Renal pelvis (tissue), 4 donors: Measurements from ENCODE around the gene PARD6G. TPM values are rescaled to one million over a fixed set of nuclear protein-coding genes. Genes with fewer than 3 reads are reported as not detected.
"Not testable (repeated sequence)": the region's sequence is repeated elsewhere in the genome, so short reads cannot be mapped to it uniquely, and the experiment has no call there.

Experiments
- DNase-seq: peaks from one replicate; pipeline ENCODE4 v3.0.0-alpha.2; 2013
- polyA plus RNA-seq, 3 donors: library from polyadenylated mRNA; unstranded; fragments of 120-200 nt; gene quantifications; one replicate each; pipeline ENCODE4 v1.2.1, GENCODE V29; 2013; ENCODE audit not compliant: insufficient read length in 3 of 3

The PARD6G gene
- polyA plus RNA-seq, 3 donors: 30.7 to 32.2 (median 31.1) TPM

GRCh38 chr18:80245781-80246444 lies 1.4 kb downstream of the PARD6G start:
- DNase-seq: no peak

- DNase-seq: no peak
Measured at GRCh38 chr18:80244956-80245730, 2.2 kb downstream of the PARD6G start.

GRCh38 chr18:80244167-80244566 lies 3.1 kb downstream of the PARD6G start:
- DNase-seq: no peak

- no peak for DNase-seq
Measured at GRCh38 chr18:80243204-80243603, 4.1 kb downstream of the PARD6G start.

- DNase-seq: no peak
Measured at GRCh38 chr18:80241919-80242777, 5.2 kb downstream of the PARD6G start.

GRCh38 chr18:80239830-80240229 lies 7.5 kb downstream of the PARD6G start:
- no peak for DNase-seq

GRCh38 chr18:80238651-80239260 lies 8.6 kb downstream of the PARD6G start:
- DNase-seq: no peak

GRCh38 chr18:80237519-80237918 lies 9.8 kb downstream of the PARD6G start:
- not testable (repeated sequence) for DNase-seq

GRCh38 chr18:80234398-80234797 lies 12.9 kb downstream of the PARD6G start:
- DNase-seq: no peak

- no peak for DNase-seq
Measured at GRCh38 chr18:80233899-80234298, 13.4 kb downstream of the PARD6G start.

GRCh38 chr18:80233201-80233835 lies 14.0 kb downstream of the PARD6G start:
- no peak for DNase-seq

- DNase-seq: no peak
Measured at GRCh38 chr18:80232710-80233109, 14.6 kb downstream of the PARD6G start.

GRCh38 chr18:80232030-80232429 lies 15.3 kb downstream of the PARD6G start:
- no peak for DNase-seq

- DNase-seq: no peak
Measured at GRCh38 chr18:80231616-80232015, 15.7 kb downstream of the PARD6G start.

GRCh38 chr18:80231151-80231550 lies 16.2 kb downstream of the PARD6G start:
- no peak for DNase-seq

- no peak for DNase-seq
Measured at GRCh38 chr18:80229766-80230745, 17.3 kb downstream of the PARD6G start.

GRCh38 chr18:80229363-80229762 lies 18.0 kb downstream of the PARD6G start:
- no peak for DNase-seq

GRCh38 chr18:80228051-80228848 lies 19.1 kb downstream of the PARD6G start:
- no peak for DNase-seq

- no peak for DNase-seq
Measured at GRCh38 chr18:80227472-80227871, 19.8 kb downstream of the PARD6G start.
